MCF 10A (cell line): ENCODE measurements around the gene TRDN. TPM values are rescaled to one million over a fixed set of nuclear protein-coding genes. Genes with fewer than 3 reads are reported as not detected.

Source experiments
- BruUV-seq: library from RNA; stranded (reverse); fragments of 400-500 nt; replicated peaks from 2 replicates; lab custom pipeline; 2021; lab: Mats Ljungman, UMichigan
- CTCF ChIA-PET: fragments of 300-600 bp; sonication (Branson Sonifier 250); formaldehyde crosslinking; extraction: SDS; loops from one replicate; lab custom pipeline; 2021; ENCODE audit warnings: antibody characterized with exemption, inconsistent platforms; lab: Yijun Ruan, JAX
- POLR2A ChIA-PET: fragments of 300-600, 350-650 bp; sonication (Branson Sonifier 250); formaldehyde crosslinking; extraction: SDS; loops from one replicate; lab custom pipeline; 2020; ENCODE audit warnings: antibody characterized with exemption, inconsistent platforms; lab: Yijun Ruan, JAX
- DNase-seq: peaks from one replicate; pipeline ENCODE4 v3.0.0-alpha.2; 2018; ENCODE audit not compliant: unreplicated experiment
- H3K27ac Mint-ChIP-seq: one replicate; pipeline ENCODE4 v1.8.0; 2022; ENCODE audit warnings: mild to moderate bottlenecking, low read depth, mixed read lengths; ENCODE audit not compliant: unreplicated experiment
- H3K27me3 Mint-ChIP-seq: one replicate; pipeline ENCODE4 v1.8.0; 2022; ENCODE audit warnings: mixed read lengths; ENCODE audit not compliant: insufficient read depth, unreplicated experiment
- H3K36me3 Mint-ChIP-seq: one replicate; pipeline ENCODE4 v1.8.0; 2022; ENCODE audit warnings: mild to moderate bottlenecking, moderate library complexity, mixed read lengths; ENCODE audit not compliant: insufficient read depth, unreplicated experiment
- H3K4me1 Mint-ChIP-seq: one replicate; pipeline ENCODE4 v1.8.0; 2022; ENCODE audit warnings: mixed read lengths; ENCODE audit not compliant: insufficient read depth, unreplicated experiment
- H3K4me3 Mint-ChIP-seq: one replicate; pipeline ENCODE4 v1.8.0; 2022; ENCODE audit warnings: mild to moderate bottlenecking, moderate library complexity, mixed read lengths; ENCODE audit not compliant: unreplicated experiment
- H3K9me3 Mint-ChIP-seq: one replicate; pipeline ENCODE4 v1.8.0; 2022; ENCODE audit warnings: mixed read lengths; ENCODE audit not compliant: unreplicated experiment
- intact Hi-C: fragments of 100-400 bp; cut with micrococcal nuclease; formaldehyde crosslinking; loops from 2 replicates; pipeline ENCODE4 v1.14.1; 2022
- total RNA-seq: library from RNA; stranded (reverse); gene quantifications from 2 replicates; pipeline ENCODE4 v1.2.3, GENCODE V29; 2022
- TF ChIP-seq, protein P1 (sequence below): fragments of 200-600 bp; IDR thresholded peaks from one replicate; pipeline ENCODE4 v1.8.0; 2022; ENCODE audit warnings: antibody characterized with exemption, mild to moderate bottlenecking; ENCODE audit not compliant: unreplicated experiment

The TRDN gene
- total RNA-seq, 1 experiment from 2014 or later: not detected

DNA sequence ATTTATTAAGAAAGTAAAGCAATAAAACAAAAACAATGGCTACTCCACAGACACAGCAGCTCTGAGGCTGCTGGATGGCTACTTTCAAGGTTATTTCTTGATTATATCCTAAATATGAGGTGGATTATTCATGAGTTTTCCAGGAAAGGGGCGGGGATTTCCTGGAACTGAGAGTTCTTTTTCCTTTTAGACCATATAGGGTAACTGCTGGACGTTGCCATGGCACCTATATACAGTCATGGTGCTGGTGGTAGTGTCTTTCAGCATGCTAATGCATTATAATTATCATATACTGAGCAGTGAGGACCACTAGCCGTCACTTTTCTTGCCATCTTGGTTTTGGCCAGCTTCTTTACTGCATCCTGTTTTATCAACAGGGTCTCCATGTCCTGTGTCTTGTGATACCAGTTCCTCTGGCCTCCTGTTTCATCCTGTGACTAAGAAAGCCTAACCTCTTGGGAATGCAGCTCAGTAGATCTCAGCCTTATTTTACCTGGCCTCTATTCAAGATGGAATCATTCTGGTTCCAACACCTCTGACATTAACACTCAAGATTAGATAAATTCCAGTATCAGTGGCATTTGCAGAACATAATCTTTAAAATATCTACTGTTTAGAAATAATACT lies 32.3 kb upstream of the TRDN start:
- Mint-ChIP-seq H3K9me3 (no peaks in the 10 kb centered on the region), H3K27ac (no peak overlapping the region)

DNA sequence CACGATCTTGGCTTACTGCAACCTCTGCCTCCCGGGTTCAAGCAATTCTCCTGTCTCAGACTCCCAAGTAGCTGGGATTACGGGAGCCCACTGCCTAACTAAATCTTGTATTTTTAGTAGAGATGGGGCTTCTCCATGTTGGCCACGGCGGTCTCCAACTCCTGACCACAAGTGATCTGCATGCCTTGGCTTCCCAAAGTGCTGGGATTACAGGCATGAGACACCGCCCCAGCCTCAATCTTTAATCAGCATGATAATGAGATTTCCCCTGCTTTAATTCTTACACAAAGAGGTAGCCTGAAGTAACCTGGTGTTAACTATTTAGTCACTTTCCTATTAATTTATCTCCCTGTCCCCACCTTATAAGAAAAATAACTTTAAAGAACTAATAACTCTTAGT lies 31.3 kb upstream of the TRDN start:
- ChIA-PET POLR2A (interaction anchor here (1.0 kb wide), 1 partner anchor 165 kb away, joined by 3 read pairs; no protein-coding TSS in a partner anchor), CTCF (interaction anchor here (0.7 to 1.1 kb wide), 2 partner anchors 47 to 1311 kb away, joined by 3 read pairs; no protein-coding TSS in a partner anchor)
- Mint-ChIP-seq H3K9me3 (no peaks in the 10 kb centered on the region), H3K4me1 (no peaks in the 10 kb centered on the region), H3K36me3 (no peaks in the 10 kb centered on the region), H3K4me3 (no peak overlapping the region), H3K27me3 (peaks cover 17% of the 10 kb centered on the region), H3K27ac (no peak overlapping the region)
- TF ChIP-seq, protein P1, sequence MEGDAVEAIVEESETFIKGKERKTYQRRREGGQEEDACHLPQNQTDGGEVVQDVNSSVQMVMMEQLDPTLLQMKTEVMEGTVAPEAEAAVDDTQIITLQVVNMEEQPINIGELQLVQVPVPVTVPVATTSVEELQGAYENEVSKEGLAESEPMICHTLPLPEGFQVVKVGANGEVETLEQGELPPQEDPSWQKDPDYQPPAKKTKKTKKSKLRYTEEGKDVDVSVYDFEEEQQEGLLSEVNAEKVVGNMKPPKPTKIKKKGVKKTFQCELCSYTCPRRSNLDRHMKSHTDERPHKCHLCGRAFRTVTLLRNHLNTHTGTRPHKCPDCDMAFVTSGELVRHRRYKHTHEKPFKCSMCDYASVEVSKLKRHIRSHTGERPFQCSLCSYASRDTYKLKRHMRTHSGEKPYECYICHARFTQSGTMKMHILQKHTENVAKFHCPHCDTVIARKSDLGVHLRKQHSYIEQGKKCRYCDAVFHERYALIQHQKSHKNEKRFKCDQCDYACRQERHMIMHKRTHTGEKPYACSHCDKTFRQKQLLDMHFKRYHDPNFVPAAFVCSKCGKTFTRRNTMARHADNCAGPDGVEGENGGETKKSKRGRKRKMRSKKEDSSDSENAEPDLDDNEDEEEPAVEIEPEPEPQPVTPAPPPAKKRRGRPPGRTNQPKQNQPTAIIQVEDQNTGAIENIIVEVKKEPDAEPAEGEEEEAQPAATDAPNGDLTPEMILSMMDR: no peak
- BruUV-seq: no TSS peak
- DNase-seq: no peak
- intact Hi-C loops: no loop called here

More for the DNA sequence above, 32.3 kb upstream of the TRDN start:
- CTCF ChIA-PET: no interaction called here
- POLR2A ChIA-PET: no interaction called here
- H3K4me3 Mint-ChIP-seq: no peak overlapping the region
- TF ChIP-seq, protein P1: no peak
- intact Hi-C loops: no loop called here
- no peaks in the 10 kb centered on the region for H3K4me1 Mint-ChIP-seq
- no peaks in the 10 kb centered on the region for H3K36me3 Mint-ChIP-seq
- no TSS peak for BruUV-seq
- peaks cover 27% of the 10 kb centered on the region for H3K27me3 Mint-ChIP-seq
- no peak for DNase-seq

DNA sequence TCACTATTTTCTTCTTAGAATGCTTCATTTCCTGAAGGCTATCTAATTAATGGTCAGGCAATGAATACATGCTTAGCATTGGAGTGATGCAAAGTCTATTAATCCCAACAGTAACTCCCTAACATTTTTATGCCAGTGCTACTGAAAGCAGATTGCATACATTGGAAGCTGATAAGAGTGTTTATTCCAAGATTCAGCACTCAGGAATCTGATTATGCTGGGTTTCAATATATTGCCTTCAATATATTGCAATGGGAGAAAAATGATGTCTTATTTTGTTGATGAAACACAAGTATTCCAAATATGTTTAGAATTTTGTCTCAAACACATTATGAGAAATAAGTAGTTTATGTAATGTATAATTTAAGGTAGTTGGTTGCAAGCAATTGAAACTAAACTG lies 26.7 kb upstream of the TRDN start:
- H3K4me3 Mint-ChIP-seq: no peak overlapping the region
- intact Hi-C loops: no loop called here
- no TSS peak for BruUV-seq
- CTCF ChIA-PET: no interaction called here
- H3K27me3 Mint-ChIP-seq: peaks cover 17% of the 10 kb centered on the region
- TF ChIP-seq, protein P1: no peak
- no peaks in the 10 kb centered on the region for H3K36me3 Mint-ChIP-seq
- no peak overlapping the region for H3K27ac Mint-ChIP-seq
- H3K9me3 Mint-ChIP-seq: no peaks in the 10 kb centered on the region
- no peak for DNase-seq
- POLR2A ChIA-PET: no interaction called here
- no peaks in the 10 kb centered on the region for H3K4me1 Mint-ChIP-seq

DNA sequence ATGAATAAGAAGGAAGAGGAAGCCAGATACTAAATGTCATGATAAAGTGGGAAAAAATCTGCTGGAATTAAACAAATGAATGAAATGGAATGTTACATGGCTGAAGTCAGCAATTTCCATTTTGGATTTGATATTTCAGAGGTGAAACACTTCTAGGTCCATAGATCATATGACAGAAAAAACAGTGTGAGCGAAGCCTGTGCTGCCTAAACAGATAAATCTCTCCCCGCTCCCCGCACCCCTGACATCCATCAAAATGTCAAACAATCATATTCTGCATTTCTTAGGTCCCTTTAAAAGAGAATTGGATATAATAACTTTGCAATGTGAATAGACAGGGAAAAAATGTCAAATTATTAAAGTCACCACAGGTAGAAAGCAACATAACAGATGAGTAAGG lies 26.0 kb upstream of the TRDN start:
- Mint-ChIP-seq H3K4me1 (no peaks in the 10 kb centered on the region), H3K27ac (no peak overlapping the region), H3K9me3 (no peaks in the 10 kb centered on the region), H3K27me3 (peaks cover 17% of the 10 kb centered on the region), H3K36me3 (no peaks in the 10 kb centered on the region), H3K4me3 (no peak overlapping the region)
- no TSS peak for BruUV-seq
- TF ChIP-seq, protein P1: no peak
- ChIA-PET CTCF (no interaction called here), POLR2A (no interaction called here)
- intact Hi-C loops: no loop called here
- DNase-seq: no peak
